Heart left ventricle (tissue), 16 donors: ENCODE measurements around the gene NKD1. TPM values are rescaled to one million over a fixed set of nuclear protein-coding genes. Genes with fewer than 3 reads are reported as not detected.

ENCODE experiments used
- ATAC-seq, 4 donors: fragments of 200-7000 bp; cut with Tn5 transposase; one replicate each; pipeline ENCODE4 v1.9.1; 2020 to 2022; ENCODE audit warnings: moderate library complexity in 4 of 4, mild to moderate bottlenecking in 3 of 4, moderate number of reproducible peaks in 1 of 4
- DNase-seq, 5 donors: peaks; one replicate each; pipeline ENCODE4 v3.0.0-alpha.2; 2020
- H3K27ac ChIP-seq, 12 donors: fragments of 200-600 bp; sonication (generic) in 4 of 12; one replicate each; pipeline versions ENCODE4 v1.5.0 to v1.8.0; 2016 to 2022; ENCODE audit warnings: mild to moderate bottlenecking in 2 of 12
- H3K27me3 ChIP-seq, 9 donors: fragments of 200-600 bp; sonication (generic) in 2 of 9; one replicate each; pipeline versions ENCODE4 v1.5.1 to v1.8.0; 2016 to 2022; ENCODE audit warnings: mild to moderate bottlenecking in 3 of 9
- H3K36me3 ChIP-seq, 9 donors: fragments of 200-600 bp; sonication (generic) in 2 of 9; one replicate each; pipeline versions ENCODE4 v1.5.0 to v1.8.0; 2018 to 2022; ENCODE audit warnings: mild to moderate bottlenecking in 2 of 9
- H3K4me1 ChIP-seq, 12 donors: fragments of 200-600 bp; sonication (generic) in 4 of 12; one replicate each; pipeline versions ENCODE4 v1.5.0 to v1.8.0; 2016 to 2022; ENCODE audit warnings: mild to moderate bottlenecking in 3 of 12
- H3K4me3 ChIP-seq, 12 donors: fragments of 200-600 bp; sonication (generic) in 4 of 12; one replicate each; pipeline versions ENCODE4 v1.5.0 to v1.8.0; 2017 to 2022; ENCODE audit warnings: mild to moderate bottlenecking in 9 of 12, moderate library complexity in 4 of 12
- H3K9me3 ChIP-seq, 12 donors: fragments of 200-600 bp; sonication (generic) in 4 of 12; one replicate each; pipeline versions ENCODE4 v1.5.0 to v1.8.0; 2016 to 2022; ENCODE audit warnings: mild to moderate bottlenecking in 1 of 12
- POLR2A ChIP-seq, 2 donors: fragments of 450-650 bp; IDR thresholded peaks; one replicate each; pipeline ENCODE4 v1.6.1; 2017; ENCODE audit warnings: antibody characterized with exemption in 2 of 2, mild to moderate bottlenecking in 2 of 2, moderate library complexity in 2 of 2
- WGBS, 4 donors: extraction: QIAGEN DNeasy Blood & Tissue Kit in 2 of 4; methylation state at CpG; one replicate each; pipeline versions ENCODE4 v1.1.5 to v1.1.7; 2013 to 2018; 5-methylcytosine and 5-hydroxymethylcytosine counted together
- intact Hi-C, 10 donors: fragments of 100-400 bp; cut with DNase I; formaldehyde crosslinking; loops; one replicate each; pipeline versions ENCODE4 v1.11.1 to v1.14.2; 2022
- long read RNA-seq, 3 donors: library from polyadenylated mRNA; unstranded; transcript quantifications; one replicate each; pipeline ENCODE4 v2.0.0, GENCODE V29; 2020 to 2021
- polyA plus RNA-seq, 2 donors: library from polyadenylated mRNA; stranded (reverse); fragments of 200-250 nt; gene quantifications; one replicate each; pipeline ENCODE4 v1.2.3, GENCODE V29; 2013
- total RNA-seq, 9 donors: library from RNA; depleted of rRNA in 2 of 9; stranded (reverse); fragments of >200 nt in 2 of 9; fragmentation: NEBNext Ultra II Directional in 3 of 9; extraction: Animal tissue kit (Norgen Biotek cat#: 25700) in 3 of 9; gene quantifications; one replicate each; pipeline versions ENCODE4 v1.1.0 to v1.2.4, GENCODE V29; 2016 to 2023
- TF ChIP-seq, protein P1 (sequence below), 12 donors: fragments of 200-600 bp; sonication (generic) in 4 of 12; IDR thresholded peaks; one replicate each; pipeline versions ENCODE4 v1.5.0 to v1.8.0; 2018 to 2022; ENCODE audit warnings: antibody characterized with exemption in 12 of 12, mild to moderate bottlenecking in 5 of 12
- donor health status: ischemic (EF 13 %, LVEDD 7.1; RV severe dilation, severe dysfunction).
- donor health status: healthy with polysubstance abuse.
- donor health status: DM: no; HTN: yes; CAD: no.
- donor health status: DM: no; HTN: no; CAD: no.
- donor health status: ischemic (EF 25% LVEDD 6.9; RV normal size, moderate dysfunction).
- donor health status: ischemic (EF 25% LVEDD 5.7; RV mildly dilated, moderate dysfunction).
- donor health status: healthy.
- donor health status: DM: yes; HTN: yes; CAD: no.
- donor health status: ischemic (EF 35%, LVEDD 5.7; RV mildly dilated, moderate dysfunction).
- donor health status: nonischemic (EF 11% LVEDD 7.7; RV severe dilation, severe dysfunction).
- donor health status: DM: yes; HTN: yes; CAD: no.
- donor health status: PGD.
- donor health status: ischemic (EF 29% LVEDD 5.4; RV normal size, mild dysfunction).
- donor health status: nonischemic (EF 23%, LVEDD 6.1; RV moderate dilation, normal function).

NKD1 gene, protein sequence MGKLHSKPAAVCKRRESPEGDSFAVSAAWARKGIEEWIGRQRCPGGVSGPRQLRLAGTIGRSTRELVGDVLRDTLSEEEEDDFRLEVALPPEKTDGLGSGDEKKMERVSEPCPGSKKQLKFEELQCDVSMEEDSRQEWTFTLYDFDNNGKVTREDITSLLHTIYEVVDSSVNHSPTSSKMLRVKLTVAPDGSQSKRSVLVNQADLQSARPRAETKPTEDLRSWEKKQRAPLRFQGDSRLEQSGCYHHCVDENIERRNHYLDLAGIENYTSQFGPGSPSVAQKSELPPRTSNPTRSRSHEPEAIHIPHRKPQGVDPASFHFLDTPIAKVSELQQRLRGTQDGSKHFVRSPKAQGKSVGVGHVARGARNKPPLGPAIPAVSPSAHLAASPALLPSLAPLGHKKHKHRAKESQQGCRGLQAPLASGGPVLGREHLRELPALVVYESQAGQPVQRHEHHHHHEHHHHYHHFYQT
- total RNA-seq: 1 to 10 TPM in 1 of 9 donors, under 1 TPM in 8; 0.05 to 1.0 (median 0.26) TPM
- polyA plus RNA-seq: under 1 TPM; 0.23 to 0.32 TPM
- long read RNA-seq, donor 1: 0 reads
- long read RNA-seq, donor 2: 0 reads
- long read RNA-seq, donor 3, partial matches to known transcripts: 1 of 1 reads
- long read RNA-seq, donor 3, other reads (novel, unspliced or antisense): 0 of 1 reads

DNA sequence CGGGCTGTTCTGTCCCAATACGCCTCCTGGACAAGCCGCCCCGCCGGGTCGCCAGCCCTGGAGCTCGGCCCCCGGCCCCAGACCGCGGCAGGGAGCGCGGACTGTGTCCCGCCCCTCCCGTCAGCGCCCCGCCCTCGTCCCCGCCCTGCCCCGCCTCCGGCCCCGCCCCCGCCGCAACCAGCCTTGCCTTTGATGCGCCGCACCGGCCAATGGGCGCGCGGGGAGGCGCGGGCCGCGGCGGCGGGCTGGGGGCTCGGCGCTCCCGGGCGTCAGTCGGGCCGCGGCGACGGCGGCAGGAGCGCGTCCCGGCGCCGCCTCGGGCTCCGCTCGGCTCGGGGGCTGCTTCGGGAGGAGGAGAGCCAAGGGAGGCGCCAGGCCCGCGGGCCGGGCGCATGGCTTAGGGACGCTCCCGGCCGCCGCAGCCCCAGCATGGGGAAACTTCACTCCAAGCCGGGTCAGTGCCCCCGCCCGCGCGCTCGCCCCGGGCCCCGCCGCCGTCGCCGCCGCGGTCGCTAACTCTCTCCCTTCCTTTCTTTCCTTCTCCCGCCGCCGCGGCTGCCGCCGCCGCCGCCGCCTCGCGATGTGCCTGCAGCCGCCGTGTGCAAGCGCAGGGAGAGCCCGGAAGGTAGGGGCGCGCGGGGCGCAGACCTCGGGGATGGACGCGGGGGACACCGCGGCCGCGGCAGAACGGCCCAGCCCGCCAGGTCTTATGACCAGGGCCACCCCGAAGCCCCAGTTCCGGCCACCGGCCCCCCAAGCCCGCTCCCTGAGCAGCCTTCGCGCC is at the start of gene NKD1:
Gene NKD1 (plus strand): TSS at position 272 of the 784 bp plus-strand sequence. CDS start 158 bp downstream, at position 430.
- ATAC-seq (peak; percentile 59 to 94 (median 86)), DNase-seq (peak; percentile 56 to 82 (median 71))
- intact Hi-C loops: loop anchor here in 2 of 10 donors (10.0 kb wide), 2 partner anchors 64 to 174 kb away; no protein-coding TSS in a partner anchor
- 0 to 1% (median 1%) methylated on average over 45 to 113 of the region's 113 CpGs for WGBS, 4 donors
- peak within 1 kb of the TSS in 2 of 12 donors; percentile 38 to 59 for H3K27ac ChIP-seq
- no peaks in the 10 kb centered on the region for H3K36me3 ChIP-seq
- H3K9me3 ChIP-seq: no peaks in the 10 kb centered on the region
- peak within 1 kb of the TSS; percentile 45 to 84 (median 63) for H3K4me3 ChIP-seq
- H3K4me1 ChIP-seq: peaks cover 0 to 18% (median 7%) of the 10 kb centered on the region in 12 donors
- TF ChIP-seq, protein P1, sequence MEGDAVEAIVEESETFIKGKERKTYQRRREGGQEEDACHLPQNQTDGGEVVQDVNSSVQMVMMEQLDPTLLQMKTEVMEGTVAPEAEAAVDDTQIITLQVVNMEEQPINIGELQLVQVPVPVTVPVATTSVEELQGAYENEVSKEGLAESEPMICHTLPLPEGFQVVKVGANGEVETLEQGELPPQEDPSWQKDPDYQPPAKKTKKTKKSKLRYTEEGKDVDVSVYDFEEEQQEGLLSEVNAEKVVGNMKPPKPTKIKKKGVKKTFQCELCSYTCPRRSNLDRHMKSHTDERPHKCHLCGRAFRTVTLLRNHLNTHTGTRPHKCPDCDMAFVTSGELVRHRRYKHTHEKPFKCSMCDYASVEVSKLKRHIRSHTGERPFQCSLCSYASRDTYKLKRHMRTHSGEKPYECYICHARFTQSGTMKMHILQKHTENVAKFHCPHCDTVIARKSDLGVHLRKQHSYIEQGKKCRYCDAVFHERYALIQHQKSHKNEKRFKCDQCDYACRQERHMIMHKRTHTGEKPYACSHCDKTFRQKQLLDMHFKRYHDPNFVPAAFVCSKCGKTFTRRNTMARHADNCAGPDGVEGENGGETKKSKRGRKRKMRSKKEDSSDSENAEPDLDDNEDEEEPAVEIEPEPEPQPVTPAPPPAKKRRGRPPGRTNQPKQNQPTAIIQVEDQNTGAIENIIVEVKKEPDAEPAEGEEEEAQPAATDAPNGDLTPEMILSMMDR (IDR thresholded peaks at IDR 0.05): no peak
- TF ChIP-seq POLR2A (IDR thresholded peaks at IDR 0.05): peak in 1 of 2 donors; percentile 32
- peaks cover 0 to 30% (median 11%) of the 10 kb centered on the region in 9 donors for H3K27me3 ChIP-seq

DNA sequence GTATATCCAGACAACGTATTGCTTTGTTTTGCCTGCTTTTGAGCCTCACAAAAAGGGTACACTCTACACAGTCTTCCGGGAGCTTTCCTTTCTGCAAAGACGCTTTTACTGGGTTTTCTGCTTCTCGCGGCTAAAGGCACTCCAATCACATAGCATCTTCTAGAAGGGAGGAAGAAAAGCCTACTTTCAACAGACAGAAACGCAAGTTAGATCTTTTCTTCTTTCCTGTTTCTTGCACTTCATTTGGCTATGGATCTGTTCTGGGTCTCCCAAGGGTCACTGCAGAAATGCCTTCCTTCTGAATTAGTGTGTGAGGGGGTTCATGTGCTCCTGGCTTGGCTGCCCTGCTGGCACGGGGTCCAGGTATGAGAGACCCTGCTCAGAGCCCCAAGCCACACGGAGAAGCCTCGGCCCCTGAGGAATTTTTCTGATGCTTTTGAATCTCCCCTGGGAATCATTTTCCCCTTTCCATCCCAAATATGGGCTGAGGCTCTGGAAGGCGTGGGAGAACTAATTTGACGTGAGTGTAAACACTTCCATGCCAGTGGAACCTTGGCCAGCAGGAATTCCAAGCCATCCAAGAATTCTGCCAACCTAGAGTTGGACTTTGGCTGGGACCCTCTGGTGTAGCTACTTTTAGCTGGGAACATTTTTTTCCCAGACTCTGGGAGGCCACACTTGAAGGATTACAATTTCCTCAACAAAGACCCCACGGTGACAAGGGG is 49.6 kb upstream of the NKD1 start:
- TF ChIP-seq, protein P1 (IDR thresholded peaks at IDR 0.05): no peak
- TF ChIP-seq POLR2A (IDR thresholded peaks at IDR 0.05): no peak
- ATAC-seq: no peak
- peaks cover 0 to 3% (median 0%) of the 10 kb centered on the region in 12 donors for H3K9me3 ChIP-seq
- no peaks in the 10 kb centered on the region for H3K4me1 ChIP-seq
- H3K4me3 ChIP-seq: no peak overlapping the region
- H3K36me3 ChIP-seq: no peaks in the 10 kb centered on the region
- H3K27me3 ChIP-seq: peaks cover 0 to 13% (median 0%) of the 10 kb centered on the region in 9 donors
- intact Hi-C loops: no loop called here
- no peak for DNase-seq
- 50 to 59% (median 57%) methylated on average over 11 to 12 of the region's 12 CpGs for WGBS, 4 donors
- peak overlapping the region in 2 of 12 donors; percentile 9 to 14 for H3K27ac ChIP-seq

DNA sequence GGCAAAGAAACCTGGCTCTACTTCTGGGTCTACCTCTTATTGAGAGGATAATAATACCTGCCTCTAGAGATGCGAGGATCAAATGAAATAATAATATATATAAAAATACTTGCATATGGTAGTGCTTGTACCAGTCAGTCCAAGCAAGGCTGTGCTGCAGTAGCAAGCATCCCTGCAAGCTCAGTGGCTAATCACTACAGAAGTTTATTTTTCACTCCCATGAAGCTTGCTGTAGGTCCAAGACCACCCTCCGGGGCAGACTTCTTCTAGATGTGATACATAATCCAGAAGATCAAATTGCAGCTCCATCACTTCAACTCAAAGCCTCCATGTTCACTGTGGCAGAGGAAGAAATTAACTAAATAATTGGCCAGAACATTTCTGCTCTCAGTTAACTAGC is 48.9 kb upstream of the NKD1 start:
- ATAC-seq (no peak), DNase-seq (no peak)
- intact Hi-C loops: no loop called here
- H3K27me3 ChIP-seq: peaks cover 0 to 20% (median 0%) of the 10 kb centered on the region in 9 donors
- H3K27ac ChIP-seq: no peak overlapping the region
- H3K4me1 ChIP-seq: no peaks in the 10 kb centered on the region
- H3K4me3 ChIP-seq: no peak overlapping the region
- H3K36me3 ChIP-seq: no peaks in the 10 kb centered on the region
- peaks cover 0 to 3% (median 0%) of the 10 kb centered on the region in 12 donors for H3K9me3 ChIP-seq
- TF ChIP-seq, protein P1 (IDR thresholded peaks at IDR 0.05): no peak
- TF ChIP-seq POLR2A (IDR thresholded peaks at IDR 0.05): no peak
- WGBS, 4 donors: 38 to 95% (median 89%) methylated on average over 2 of the region's 2 CpGs
